SW 1271 (cell line): ENCODE results near the gene LYPD4.

Experiments
- DNase-seq, 2 experiments: peaks; one replicate each; lab custom pipeline; 2025; lab: John Stamatoyannopoulos, UW

The LYPD4 gene

DNA sequence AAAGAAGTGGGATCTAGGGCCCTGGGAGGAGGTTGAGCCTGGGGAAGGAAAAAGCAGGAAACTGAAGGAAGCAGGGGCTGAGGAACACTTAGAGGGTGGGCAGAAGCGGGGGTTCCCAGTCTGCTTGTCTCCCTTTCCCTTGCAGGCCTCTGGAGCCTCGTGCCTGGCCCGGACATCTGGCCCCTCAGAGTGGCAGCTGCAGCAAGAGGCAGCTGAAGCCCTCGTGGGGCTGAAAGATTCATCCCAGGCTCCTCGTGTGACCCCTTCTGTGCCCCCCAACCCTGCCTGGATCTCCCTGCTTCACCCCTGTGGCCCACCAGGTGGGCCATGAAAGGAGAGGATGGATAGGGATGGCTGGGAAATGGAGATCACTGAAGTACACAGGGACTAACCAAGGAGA is 5.9 kb upstream of the LYPD4 start:
- no peak for DNase-seq

DNA sequence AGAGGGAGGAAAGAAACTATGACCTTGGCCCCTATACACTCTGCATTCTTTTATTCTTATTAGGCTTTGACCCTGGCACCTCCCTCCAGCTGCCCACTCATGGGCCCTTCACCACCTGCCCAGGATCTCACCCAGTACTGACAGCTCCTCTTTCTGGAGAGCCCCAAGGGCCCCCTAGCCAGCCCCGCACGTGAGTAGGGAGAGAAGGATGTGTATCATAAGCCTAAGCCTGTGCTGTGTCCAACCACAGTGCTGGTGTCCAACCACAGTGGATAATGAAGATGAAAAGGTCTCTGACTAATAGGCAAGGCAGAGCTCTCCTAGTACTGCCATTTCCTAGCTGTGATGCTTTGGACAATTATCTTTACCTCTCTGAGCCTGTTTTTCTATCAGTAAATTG is 4.6 kb upstream of the LYPD4 start:
- no peak for DNase-seq

DNA sequence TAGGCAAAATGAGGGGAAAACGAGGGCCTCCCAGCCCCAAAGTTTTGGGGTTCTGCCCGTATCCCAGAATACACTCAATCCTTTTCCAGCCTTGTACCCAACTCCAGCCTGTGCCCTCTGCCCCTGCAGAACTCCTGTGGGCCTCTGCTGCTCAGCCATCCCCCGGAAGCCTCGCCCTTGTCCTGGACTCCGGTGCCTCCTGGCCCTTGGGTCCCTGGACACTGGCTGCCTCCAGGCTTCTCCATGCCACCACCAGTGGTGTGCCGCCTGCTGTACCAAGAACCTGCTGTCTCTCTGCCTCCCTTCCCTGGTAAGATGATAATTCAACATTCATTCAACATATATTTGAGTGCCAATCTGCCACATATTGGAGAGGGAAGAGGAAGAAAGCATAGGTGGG is 4.2 kb upstream of the LYPD4 start:
- no peak for DNase-seq

DNA sequence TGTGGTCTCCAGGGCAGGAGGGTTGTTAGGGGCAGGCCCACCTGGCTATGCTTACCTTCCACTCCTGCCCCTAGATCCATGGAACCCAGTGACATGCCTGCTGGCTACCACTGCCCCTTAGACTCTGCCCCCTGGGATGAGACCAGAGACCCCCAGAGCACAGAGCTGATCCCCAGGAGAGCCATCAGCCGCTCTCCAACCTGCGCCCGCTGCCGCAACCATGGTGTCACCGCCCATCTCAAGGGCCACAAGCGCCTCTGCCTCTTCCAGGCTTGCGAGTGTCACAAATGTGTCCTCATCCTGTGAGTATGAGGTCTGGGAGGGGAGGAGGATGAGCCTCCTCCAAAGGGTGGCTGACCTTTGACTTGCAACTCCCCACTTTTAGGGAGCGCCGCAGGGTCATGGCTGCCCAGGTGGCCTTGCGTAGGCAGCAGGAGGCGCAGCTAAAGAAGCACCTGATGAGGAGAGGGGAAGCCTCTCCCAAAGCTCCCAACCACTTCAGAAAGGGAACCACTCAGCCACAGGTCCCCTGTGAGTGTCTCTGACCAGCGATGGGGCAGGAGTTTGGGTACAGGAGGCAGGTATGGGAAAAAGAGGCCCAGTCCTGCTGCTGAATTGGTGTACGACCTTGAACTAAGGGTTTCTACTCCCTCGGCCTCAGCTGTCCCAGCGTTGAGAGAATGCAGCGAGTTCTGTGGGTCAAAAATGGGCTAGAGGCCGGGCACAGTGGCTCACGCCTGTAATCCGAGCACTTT is 3.0 kb upstream of the LYPD4 start:
- DNase-seq, result no peak

DNA sequence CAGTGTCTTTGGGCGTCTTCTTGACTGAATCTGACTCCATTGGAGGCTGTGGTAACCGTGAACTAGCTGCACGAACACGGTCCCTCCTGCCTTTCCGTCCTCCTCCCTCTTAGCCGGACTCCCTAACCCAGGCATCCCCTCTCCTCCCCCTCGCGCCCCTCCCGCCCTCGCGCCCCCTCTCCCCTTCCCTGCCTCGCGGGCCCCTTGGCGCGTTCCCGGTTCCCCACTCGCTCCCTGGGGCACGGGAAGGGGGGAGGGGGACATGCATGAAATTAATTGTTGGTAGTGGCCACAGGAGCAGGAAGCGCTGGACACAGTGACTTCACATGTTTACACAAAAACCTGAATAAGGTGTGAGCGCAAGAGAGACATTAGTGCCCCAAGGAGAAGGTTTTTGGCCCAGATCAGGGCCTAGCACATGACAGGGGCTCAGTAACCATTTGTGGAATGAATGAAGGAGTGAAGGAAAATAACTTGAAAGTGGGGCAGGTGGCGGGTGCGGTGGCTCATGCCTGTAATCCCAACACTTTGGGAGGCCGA is 638 bp upstream of the LYPD4 start:
- DNase-seq, result no peak

DNA sequence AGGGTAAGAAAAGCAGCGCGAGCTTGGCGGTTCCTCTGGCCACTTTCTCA is 343 bp upstream of the LYPD4 start, which contains the start of gene DMRTC2:
Gene DMRTC2 (plus strand): TSS at position 42 of the 50 bp plus-strand sequence. CDS start 2,387 bp downstream, outside the sequence.
- DNase-seq, result no peak

DNA sequence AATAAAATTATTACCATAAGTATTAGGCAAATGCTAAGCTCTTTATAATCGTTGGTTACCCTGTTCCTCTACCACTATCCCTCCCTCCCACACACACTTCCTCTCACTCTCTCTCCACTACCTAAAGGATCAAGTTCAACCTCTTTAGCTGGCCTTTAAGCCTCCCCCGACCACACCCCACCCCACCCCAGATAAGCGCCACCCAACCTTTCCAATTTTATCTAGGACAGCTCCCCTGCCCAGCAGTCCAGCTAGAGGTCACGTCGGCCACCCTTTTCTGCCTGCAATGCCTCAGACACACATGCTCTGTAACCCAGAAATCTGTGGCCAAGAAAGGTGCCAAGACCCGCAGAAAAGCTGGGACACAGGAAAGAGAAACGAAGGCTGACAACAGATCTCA is 1.1 kb downstream of the LYPD4 start:
- DNase-seq, result no peak

DNA sequence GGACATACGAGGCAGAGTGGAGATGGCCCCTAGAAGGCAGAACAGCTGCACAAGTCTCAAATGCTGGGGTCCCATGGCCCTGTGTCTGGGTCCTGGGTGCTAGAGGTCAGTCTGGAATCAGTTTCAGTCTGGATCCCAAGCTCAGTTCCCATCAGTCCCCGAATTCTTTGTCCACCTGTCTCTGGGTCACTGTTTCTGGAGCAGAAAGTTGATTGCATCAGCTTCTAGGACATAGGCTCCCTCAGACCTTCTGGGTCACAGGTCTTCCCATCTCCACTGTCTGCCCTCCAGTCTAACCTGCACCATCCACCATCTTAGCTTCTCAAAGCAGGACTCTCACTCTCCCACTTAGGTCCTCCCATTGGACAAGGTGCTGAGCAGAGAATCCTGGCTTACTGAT is 5.3 kb downstream of the LYPD4 start:
- DNase-seq, result no peak

DNA sequence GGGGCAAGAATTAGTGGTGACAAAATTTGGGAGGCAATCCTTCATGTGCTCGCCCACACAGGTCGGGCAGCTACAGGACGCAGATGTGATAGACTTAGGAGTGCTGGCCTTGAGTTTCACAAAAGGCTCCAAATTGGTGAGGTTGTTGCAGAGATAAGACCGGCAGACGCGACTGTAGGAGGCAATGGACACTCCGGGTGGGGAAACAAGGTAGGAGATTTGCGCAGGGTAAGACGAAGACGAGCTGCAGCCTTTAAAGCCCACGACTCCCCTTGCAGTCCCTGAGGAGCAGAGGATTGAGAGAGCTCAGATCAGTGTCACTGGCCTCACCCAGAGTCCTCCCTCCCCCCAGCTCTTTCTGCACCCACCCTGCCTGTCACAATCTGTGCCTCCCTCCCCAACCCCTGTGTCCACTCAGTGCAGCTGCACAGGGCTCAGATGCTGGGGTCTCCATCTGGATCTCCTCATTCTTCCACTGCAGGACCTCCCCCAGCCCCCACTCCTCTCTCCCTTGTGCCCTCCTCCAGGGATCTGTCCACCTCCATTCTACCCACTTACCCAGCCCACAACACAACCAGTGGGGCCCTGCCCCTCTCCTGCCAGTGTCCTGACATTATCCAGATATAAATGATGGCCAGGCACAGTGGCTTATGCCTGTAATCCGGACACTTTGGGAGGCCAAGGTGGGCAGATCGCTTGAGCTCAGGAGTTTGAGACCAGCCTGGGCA is 6.3 kb downstream of the LYPD4 start:
- DNase-seq, result no peak

DNA sequence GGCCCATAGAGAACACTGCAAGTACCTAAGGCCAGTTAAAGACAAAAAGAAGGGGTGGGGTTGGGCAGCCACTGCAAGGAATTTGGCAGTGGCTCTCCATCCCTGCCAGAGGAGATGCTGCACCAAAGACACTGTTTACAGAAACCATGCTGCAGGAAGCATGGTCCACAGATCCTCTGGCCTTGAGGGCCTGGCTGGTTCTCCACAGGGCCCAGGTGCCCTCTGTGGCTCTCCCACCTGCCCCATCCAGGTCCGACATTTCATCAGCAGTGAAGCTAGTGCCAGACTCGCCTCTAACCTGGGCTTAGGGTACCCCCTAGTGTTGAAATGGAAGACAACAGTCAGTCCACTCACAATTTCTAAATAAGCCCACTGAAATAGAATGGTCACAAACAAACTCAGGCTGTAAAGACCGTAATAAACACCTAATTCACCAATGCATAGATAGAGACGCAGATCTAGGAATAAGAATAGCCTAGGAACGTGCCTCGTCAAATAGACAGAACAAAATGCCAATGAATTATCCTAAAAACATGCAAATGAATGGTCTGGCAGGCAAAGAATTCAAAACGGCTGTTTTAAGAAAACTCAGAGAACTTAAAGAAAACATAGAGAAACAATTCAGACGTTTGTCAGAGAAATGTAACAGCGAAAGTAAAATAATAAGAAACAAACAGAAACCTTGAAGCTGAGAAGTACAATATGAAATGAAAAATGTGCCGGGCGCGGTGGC is 23.3 kb downstream of the LYPD4 start:
- peak; percentile 15 to 34 for DNase-seq

DNA sequence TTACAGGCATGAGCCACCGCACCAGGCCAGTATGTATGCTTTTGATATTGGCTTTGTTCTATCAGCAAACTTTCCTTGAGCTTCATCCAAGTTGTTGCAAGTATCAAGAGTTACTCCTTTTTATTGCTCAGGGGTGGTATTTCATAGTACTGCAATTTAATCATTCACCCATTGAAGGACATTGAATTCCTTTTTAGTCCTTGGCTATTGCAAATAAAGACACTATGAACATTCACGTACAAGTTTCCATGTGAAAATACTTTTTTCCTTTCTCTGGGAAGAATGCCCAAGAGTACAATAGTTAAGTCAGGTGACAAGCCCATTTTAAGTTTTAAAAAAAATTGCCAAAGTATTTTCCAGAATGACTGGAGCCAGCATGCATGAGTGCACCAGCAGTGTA is 27.7 kb downstream of the LYPD4 start:
- DNase-seq, result no peak

DNA sequence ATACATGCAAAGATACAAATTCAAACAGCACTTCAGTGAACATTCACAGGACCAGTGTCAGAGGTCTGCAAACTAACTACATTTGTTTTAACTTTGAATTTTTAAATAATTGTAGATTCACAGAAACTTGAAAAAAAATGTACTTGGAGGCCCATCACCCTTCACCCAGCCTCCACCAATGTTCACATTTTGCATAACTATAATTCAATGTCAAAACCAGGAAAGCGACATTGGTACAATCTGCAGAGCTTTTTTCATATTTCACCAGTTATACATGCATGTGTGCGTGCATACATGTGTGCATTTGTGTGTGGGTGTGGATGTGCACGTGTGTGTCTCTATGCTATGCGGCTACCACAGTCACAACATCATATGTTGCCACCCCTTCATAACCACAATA is 29.2 kb downstream of the LYPD4 start:
- DNase-seq, result no peak

DNA sequence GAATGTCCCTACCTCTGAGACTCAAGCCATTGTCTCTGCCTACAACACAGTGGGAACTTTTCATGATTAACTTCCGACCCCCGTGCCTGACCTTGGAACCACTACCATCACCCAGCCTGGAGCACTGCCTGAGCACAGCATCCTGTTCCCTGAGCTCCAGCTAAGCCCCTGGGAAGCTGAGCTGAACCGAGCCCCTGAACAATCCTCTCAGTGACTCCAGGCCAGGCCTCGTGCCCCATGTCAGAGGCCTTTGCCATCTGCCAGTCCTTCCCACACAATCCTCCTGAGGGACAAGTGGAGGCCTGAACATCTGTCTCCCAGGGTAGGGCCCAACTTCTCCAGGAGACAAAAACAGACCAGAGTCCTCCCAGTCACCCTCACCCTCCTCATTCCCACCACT is 30.6 kb downstream of the LYPD4 start:
- no peak for DNase-seq

DNA sequence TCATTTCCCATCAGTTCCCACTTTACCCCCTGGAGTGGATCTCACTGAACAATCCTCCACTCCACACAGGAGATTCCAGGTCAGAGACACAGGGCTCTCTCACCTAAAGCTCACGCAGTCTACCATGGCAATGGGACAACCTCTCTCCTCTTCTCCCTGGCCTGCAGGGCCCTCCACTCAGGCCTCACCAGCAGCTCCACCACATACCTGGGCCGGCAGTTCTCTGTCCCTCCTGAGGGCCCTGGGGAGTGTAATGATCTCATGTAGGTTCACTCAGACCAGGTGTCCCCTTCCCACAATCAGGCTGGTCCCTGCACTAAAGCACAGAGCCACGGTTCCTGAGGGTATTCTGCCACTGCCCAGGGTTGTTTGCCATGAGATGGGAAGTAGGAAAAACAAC is 32.5 kb downstream of the LYPD4 start:
- no peak for DNase-seq

DNA sequence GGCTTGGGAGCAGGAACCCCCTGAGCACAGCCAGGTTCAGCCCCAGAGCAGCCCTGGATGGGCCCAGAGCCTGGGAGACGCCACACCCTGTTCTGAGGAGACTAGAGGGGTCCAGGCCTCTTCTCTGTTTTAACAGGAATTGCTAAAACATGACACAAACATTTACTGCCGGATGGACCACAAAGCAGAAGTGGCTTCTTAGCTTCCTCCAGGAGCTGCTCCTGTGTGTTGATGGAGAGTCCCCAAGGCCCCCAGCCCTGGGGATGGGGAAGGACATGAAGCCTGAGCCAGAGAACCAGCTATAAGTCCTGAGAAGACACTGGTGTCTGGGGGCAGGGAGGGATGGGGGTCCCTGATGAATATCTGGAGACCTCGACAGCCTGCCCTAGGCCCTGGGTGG is 33.4 kb downstream of the LYPD4 start:
- no peak for DNase-seq

DNA sequence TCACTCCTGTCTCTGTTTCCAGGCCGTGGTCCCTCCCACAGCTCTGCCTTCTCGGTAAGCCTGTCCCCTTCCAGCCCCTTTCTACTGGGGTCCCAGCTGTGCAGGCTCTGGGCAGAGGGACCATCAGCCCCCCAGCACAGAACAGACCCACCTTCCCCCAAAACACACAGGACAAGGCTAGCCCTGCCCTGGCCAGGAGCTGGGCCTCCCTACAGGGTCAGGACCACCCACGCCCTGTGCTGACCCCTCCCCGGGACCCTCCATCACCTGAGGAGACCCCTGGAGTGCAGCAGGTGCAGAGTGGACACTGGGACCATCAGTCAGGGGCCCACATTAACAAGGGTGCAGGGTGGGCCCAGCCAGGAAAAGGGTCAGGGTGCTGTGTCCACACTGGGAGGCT is 34.2 kb downstream of the LYPD4 start:
- DNase-seq, result no peak

DNA sequence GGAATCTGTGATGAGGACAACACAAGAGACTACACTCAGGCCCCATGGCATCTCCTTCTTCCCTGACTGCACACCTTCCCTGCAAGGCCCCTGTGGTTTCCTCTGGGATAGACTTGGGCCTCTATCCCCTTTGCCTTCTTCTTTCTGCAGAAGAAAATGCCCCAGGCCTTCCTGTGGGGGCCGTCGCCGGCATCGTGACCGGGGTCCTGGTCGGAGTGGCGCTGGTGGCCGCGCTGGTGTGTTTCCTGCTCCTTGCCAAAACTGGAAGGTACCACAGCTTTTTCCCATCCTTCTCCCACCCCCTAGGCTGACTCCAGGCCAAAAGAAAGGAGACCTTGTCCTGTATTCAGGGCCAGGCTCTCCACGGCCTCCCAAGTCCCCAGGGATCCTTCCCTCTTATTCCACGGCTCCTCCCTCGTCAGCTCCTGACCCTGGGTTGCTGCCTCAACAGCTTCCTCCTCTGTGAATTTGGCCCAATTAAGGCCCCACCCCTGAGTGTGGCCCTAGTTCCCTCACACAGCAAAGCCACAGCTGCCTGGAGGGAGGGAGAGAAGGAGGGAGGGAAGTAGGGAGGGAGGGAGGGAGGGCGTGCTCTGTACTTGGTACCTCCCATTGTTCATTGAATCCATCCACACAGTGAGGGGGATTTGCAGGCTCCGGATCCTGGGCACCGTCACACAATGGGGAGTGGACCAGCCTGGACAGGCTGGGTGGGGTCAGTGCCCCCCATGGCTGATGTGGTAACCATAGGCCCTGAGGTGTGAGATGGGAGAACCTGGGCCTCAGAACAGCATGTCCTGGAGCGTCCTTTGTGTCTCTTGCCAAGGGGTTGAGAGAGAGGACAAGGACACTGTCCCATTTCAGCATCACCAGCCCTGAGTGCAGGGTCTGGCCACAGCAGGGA is 35.6 kb downstream of the LYPD4 start:
- DNase-seq, result no peak

DNA sequence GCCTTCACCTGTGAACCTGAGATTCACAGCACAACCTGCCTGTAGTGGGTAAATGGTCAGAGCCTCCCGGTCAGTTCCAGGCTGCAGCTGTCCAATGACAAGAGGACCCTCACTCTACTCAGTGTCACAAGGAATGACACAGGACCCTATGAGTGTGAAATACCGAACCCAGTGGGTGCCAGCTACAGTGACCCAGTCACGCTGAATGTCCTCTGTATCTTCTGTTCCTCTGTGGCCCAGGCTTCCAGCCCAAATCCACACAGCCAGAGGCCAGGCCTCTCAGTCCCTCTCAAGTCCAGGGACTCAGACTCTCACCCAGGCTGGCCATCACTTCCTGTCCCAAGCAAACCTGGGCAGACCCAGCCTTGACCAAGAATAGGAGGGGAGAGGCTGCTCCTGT is 37.3 kb downstream of the LYPD4 start:
- no peak for DNase-seq

DNA sequence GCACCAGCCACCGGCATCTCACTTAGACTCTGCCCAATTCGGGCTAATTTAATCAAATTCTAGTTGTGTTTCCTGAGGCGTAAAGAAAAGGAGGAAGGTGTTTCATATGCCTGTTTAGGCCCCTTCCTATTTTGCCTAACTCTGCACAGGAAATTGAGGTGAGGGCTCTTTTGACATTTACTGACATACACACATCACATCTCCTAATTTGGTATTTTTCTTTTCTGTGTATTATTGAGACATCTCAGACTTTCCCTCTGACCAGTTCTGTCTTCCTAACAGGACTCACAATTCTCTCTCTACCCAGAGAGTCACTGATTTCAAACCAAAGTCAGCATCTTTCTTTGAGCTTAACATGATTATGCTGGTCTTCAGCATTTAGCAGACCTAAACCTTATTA is 40.1 kb downstream of the LYPD4 start:
- DNase-seq, result no peak

DNA sequence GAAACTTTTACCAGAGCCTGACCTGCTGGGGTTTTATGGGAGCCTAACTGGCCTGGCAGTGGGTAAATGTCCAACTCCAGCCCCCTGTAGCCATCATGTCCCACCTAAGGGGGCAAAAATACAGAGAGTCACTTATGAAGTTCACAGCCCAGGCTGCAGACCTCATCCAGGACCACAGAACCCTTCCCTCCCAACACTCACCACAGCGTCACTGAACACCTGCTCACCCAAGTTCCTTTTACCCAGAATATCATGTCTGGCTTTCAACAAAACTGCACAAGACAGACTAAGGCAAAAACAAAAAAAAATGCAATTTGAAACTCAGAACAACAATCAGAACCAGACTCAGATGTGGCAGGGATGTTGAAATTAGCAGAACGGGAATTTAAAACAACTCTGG is 41.7 kb downstream of the LYPD4 start:
- DNase-seq, result no peak

DNA sequence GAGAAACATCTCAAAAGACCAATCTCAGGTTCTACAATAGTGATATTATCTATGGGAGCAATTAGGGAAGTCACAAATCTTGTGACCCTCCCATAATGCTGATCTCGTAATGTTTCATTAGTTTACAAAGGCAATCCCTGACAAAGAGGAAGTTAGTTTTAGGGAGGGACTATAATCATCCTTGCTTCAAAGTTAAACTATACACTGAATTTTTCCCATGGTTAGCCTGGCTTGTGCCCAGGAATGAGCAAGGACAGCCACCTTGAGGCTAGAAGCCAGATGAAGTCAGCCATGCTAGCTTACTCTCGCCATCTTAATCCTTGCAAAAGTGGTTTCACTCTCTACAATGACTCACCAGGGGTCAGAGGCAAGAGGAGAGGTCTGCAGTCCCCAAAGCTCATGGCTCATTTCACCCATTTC is 42.7 kb downstream of the LYPD4 start:
- DNase-seq, result no peak

DNA sequence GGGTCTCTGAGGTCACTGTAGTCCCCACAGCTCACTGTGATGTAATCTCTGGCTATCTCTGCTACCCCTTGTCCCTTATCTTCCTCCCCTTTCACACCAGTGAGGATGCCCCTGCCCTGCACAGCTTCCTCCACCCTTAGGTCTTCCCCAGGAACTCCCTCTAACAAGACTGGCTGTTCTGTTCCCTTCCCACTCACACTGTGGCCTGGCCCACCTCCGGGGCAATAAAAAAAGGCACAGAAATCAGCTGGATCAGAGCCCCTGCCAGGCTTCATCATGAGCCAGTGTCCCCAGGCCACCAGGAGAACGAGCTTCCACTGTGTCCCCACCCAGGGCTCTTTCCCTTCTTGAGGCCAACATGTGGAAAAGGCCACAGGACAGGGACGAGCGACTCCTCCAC is 43.5 kb downstream of the LYPD4 start:
- DNase-seq, result no peak
